HG03575 (cell line): ENCODE results near the gene TSHZ2.

Source experiments
- ATAC-seq: cut with Tn5 transposase; IDR thresholded peaks from one replicate; pipeline ENCODE4 v1.9.1; 2021; ENCODE audit not compliant: unreplicated experiment, insufficient number of reproducible peaks, low FRiP score; ENCODE audit errors: extremely low read depth

Gene TSHZ2

DNA sequence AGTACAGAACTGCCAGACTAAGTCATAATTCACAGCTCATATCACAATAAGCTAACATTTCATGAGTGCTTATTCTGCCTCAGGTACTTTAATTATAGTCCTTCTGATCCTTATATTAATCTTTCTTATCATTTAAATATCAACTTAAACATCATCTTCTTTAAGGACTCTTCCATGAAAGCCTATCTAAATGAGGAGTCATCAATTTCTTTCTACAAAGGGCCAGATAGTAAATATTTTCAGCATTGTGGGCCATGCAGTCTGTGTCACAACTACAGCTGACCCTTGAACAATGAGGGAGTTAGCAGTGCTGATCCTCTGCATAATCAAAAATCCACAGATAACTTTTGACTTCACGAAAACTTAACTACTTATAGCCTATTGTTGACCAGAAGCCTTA, 306.4 kb downstream of the TSHZ2 start:
- no peak for ATAC-seq

DNA sequence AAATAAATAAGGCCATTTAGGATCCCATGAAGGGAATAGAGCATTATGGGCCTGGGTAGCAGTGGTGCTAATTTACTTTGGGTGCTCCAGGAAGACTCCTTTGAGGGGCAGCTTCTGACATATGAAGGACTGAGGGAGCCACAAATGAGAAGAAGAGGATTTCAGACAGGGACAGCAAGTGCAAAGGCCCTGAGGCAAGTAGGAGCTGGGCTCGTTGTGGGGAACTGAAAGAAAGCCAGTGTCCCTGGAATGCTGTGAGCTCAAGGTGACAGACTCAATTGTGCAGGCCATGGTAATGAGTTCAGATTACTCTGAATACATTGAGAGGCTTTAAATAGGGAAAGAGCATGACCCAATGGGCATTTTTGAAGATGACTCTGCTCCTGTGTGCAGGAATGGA, 307.6 kb downstream of the TSHZ2 start:
- no peak for ATAC-seq

DNA sequence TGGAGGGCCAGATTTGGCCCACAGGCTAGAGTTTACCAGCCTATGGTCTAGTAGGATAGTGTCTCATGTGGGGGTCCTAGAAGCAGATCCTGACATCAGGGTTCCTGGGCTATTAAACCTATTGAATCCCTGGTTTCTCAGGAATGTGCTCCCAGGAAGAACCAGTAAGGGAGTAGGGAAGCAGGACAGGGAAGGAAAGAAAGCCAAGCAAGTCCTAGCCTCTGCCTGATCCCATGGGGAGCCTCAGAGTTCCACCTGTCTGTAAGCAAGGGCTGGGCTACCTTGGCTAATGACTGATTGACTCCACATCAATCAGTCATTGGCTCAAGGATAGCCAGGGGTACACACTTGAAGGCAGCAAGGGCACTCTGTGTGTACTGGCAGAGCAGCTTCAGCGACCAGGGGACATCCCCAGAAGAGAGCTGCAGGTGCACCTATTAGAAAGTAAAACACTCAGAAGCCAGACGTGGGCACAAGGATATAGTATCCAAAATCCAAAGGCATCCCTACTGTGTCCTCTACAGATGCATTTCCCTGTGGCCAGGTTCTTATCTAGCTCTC, 309.5 kb downstream of the TSHZ2 start:
- no peak for ATAC-seq

DNA sequence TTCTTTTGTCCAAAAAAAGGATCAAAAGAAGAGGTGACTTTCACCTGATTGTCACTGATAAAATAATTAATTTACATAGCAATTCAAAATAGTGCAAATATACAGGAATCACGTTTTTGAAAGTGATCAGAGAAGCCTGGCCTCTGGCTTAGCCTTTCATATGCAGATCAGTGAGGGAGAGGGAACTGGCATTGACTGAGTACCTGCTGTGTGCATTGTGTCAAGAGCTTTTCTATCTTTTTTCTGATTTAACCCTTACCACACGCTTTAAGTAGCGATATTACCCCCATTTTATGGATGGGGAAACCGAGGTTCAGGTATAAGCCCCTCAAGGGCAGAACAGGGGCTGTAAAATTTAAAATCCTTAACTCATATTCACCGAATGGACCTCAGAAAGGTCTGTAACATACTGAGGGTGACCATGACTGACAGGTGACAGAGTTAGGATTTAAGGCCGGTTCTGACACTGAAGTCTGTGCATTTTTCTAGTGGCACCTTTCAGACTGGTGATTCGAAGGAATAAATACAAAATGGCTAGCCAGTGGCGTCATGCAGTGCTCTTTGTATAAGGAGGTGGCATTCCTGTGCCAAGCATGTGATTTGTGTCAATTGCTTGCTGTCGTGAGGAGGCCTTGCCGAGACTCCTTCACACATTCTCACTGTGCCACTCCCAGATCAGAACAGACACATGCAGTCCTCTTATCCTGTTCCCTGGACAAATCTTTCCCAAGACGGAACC, 310.2 kb downstream of the TSHZ2 start:
- no peak for ATAC-seq

DNA sequence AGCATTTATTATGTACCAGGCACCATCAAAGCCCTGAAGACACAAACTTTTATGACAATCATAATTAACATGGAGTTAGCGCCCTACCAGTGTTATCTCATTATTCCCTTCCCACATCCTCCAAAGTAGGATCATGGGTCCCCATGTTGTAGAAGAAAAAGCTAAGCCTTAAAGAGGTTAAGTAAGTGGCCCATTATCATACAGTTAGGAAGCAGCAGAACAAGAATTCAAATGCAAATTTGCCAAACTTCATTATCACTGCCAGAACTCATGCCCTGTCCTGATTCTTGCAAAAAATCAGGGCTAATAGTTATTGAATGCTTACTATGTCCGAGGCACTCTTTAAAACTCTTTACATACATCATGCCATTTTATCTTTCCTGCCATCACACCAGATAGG, 310.9 kb downstream of the TSHZ2 start:
- ATAC-seq = no peak

DNA sequence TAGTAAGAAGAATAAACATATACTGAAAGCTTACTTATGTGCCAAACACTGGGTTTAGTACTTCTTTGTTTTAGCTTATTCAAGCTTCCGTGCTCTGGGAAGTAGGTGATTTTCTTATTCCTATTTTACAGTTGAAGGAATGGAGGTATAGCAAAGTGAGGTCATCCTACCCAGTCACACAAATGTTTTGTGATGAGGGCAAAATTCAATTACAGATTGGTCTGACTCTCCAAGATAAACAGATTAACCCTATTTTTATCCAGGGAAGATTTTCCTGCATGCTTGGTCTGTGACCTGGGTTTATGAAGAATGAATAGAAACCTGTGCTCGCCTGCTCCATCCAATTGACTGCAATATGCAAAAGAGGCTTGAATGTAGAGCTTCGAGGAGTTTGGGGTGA, 311.4 kb downstream of the TSHZ2 start:
- no peak for ATAC-seq

DNA sequence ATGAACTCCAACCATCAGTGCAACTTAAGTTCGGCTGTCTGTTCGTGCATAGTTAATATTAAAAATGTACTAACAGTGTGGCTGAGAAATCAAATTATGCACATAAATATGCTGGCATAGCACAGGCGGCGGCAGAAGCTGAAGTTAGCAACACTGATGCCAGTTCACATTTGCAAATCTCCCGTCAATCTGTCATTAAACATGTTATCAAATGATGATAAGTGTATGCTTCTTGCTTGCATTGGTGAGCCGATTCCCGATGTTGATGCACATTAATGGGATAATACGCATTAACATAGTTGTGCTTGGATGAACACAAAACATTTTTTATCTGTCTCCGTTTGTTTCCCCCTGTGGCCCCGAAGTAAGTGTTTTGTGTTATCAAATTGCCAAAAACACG, 312.1 kb downstream of the TSHZ2 start:
- ATAC-seq = no peak

DNA sequence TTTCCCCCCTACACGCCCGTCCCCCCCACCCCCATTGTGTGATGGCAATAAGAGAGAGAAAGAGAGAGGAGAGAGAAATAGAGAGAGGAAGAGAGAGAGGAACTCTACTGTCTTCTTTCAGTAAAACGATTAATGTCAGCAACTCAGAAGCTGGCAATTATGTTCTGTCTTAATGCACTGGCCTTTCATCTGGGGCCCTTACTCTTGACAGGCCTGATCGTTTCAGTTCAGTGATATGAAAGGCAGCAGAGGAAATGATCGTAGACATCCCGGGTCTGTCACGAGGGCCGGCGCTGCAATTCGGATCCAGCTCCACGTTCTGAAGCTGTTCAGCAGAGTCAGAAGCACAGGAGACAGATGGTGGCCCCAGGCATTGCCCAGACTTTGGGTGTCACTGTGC, 312.5 kb downstream of the TSHZ2 start:
- no peak for ATAC-seq

DNA sequence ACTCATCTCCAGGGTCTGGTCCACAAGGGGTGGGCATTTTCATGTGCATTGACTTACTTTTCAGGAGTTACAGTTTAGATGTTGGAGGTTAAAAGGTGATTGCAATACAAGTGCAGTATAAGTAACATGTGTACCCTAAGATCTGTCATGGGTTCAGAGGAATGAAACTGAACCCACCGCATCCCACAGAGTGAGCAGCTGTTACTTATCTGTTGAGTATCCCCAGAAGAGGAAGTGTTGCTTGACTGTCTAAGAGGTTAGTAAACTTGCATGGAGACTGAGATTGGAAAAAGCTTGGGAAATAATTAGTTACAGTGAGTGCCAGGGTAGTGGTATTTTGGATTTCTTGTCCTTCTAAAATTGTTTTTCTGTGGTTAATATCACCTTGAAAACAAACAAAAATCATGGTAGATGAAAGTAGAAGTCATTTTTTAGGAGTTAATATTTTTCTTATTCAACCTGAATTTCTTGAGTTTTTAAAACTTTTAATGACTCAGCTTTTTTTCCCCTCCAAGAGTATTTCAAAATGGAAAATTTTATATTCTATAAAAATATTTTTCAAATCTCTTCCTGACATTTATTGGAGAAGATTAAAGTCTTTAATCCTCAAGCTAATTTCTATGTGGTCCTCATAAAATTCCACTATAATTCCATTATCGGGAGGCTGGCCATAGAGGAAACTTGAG, 315.3 kb downstream of the TSHZ2 start:
- ATAC-seq = no peak

DNA sequence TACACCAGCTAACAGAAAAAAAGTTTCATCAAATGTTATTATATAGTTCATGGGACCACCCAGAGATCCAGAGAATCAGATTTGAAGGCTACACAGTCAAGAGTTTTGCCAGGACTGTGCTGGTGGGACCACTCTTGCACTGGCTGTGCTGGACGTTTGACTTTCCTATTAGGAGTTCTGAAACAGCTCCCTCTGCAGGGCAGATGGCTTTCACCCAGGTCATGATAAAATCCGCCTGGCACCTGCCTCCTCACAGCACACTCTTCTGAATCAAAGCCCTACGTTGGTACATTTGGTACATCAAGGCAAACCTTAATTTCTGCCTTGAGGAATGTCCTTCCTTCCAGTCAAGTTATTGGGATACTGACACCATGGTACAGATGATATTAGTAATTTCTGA, 319.4 kb downstream of the TSHZ2 start:
- no peak for ATAC-seq

DNA sequence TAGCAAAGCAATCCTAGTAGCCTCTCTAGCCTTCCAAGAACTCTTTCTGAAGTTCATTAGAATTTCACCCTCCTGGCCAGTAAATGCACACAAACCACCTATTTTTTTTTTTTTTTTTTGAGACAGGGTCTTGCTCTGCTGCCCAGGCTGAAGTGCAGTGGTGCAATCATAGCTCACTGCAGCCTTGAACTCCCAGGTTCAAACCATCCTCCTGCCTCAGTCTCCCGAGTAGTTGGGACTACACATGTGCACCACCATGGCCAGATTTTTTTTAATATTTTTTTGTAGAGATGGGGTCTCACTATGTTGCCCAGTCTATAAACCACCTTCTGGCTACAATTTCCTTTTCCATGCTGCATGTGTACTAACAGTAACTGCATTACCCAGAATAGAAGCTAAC, 320.2 kb downstream of the TSHZ2 start:
- no peak for ATAC-seq

DNA sequence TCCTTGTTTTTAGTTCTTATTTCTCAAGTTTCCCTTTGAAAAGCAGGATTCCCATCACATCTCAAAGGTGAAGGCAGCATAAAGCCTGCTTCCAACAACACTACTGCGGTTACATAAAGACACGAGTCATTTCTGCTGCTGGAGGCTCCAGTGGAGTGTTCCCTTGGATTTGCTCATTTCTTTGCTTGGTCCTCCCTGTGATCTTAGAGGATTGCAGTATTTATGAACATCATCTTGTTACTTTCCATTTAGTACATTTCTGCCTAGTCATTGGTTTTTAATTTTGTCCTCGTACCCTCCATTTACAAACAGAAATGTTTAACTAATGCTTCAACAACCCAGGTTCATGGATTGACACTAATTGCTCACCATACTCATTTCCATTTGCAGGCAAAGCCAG, 322.6 kb downstream of the TSHZ2 start:
- no peak for ATAC-seq

DNA sequence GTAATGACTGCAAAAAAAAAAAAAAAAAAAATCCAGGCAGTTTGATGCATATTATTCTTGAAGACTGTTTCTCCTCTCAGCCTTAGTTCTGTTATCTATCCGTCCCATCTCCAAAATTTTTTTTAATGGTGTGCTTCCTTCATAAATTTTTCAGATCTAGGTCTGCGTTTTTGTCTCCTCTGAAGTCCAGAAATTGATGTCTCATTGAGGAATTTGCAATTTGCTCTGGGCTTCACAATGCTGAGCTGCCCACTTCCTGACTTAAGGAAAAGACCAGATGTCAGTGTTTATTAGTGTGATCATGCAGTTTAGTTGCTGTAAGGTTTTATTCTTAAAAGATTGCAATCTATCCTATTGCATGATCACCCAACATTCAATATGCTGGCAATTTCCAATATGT, 323.9 kb downstream of the TSHZ2 start:
- no peak for ATAC-seq

DNA sequence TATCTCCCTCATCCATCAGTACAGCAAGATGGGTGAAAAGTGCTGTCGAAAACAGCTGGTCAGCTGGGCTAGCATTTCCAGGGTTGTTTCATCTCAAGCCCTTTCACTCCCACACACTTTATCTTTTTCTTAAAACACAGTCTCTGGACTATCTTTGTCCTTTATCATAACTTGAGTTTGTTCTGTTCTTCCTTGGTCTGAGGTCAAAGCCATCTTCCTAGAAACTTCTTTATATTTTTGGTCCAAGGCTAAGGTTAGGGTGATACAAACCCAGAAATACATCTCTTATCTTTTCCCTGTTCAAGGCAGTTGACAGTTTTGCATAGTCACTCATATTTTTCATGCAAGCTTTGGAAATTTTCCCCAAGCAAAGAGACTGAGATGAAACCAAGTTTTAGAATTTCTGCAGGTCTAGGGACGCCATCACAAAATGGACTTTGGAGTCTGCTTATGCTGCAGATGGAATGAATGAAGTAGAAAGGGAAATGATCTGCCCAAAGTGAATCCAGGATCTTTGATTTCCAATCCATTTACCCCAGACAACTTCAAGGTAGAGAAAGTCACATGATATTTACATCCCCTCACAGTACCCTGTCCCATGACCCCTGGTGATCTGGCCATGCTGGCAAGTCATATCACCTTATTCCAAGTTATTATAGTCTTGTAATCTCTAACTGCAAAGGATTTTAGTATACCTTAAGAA, 324.4 kb downstream of the TSHZ2 start:
- no peak for ATAC-seq

DNA sequence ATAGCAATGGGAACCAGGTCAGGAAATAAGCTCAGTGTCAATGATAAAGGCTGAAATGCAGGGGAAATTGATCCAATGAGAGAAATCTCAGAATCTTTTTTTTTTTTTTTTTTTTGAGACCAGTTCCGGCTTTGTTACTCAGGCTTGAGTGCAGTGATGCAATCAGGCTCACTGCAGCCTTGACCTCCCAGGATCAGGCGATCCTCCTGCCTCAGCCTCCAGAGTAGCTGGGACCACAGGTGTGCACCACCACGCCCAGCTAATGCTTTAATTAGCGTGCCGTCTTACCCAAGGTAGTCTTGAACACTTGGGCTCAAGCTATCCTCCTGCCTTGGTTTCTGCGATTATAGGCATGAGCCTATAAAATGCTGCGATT, 325.0 kb downstream of the TSHZ2 start:
- no peak for ATAC-seq

DNA sequence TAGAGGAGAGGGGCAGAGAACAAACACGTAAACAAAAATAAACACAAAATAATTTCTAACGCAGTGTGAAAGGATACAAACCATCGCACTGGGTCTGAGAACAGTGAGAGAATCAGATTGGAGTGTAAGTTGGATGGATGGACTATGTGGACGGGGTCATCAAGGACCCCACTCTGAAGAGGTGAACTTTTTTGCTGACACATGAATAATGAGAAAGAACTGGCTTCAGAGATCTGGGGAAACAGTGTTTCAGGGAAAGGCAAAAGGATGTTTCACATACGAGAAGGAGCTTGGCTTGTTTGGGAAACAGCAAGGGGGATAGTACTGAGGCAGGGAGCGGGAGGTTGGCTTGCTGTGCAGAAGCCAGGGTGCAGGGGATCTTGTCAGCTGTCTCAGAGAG, 326.1 kb downstream of the TSHZ2 start:
- ATAC-seq = no peak

DNA sequence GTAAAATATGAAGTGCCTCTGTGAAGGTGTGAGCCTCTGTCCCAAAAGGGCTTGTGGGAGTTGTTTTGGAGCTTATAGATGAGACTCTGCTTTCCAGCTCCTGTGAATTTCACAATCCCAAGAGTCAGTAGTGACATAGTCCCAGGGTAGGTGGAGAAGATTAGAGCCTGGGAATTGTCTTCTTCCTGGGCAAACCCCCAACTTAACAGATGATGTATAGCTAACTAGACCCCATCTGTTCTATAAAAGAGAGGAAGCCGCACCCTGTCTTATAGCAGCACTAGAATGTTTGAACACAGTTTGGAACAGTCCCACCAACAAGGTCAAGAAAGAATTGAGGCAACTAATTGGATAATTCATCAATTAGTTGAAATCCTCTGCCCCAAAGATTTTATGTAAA, 326.8 kb downstream of the TSHZ2 start:
- ATAC-seq = no peak

DNA sequence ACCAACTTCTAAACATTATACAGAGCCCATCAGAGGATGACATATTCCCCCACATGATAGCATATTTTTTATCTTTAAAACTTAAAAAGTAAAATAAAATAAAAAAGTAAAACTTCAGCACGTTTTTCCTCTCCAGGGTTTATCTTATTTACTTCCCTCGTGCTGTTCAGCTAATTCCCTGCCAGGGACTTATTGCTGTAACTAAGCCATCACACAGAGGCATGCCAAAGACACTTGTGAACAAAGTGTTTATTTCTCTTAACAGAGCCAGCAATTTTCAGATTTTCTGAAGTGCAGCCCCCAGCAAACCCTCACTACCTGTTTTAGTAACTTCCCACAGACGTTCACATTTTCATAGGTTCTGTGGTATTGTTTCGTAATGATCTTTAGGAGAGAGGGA, 327.7 kb downstream of the TSHZ2 start:
- ATAC-seq = no peak

DNA sequence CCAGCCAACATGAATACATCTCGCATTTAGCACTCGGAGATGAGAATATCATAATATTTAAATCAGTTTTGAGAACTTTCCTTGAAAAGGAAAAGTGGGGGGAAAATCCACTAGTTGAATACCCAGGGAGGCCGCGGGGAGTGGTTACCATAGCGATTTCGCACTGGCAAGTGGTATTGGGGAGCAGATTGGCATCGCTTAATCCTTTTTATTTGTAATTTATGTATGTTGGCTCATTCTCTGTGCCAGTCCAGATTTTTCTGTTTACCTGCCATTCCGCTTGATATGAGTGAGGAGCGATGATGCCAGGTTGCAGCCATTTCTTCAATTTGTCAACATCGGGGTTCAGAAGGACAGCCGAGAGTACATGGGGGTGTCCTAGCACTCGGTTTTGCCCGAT, 329.7 kb downstream of the TSHZ2 start:
- no peak for ATAC-seq
